Stimulated activated CD4-positive, alpha-beta T cell treated with anti-CD3 and anti-CD28 coated beads, Interleukin-12 subunit alpha, Interleukin-12 subunit beta, amount 100 ng/mL, for 48 hours (primary cell): ENCODE measurements around the gene UNC119B.
"Not testable (repeated sequence)": the region's sequence is repeated elsewhere in the genome, so short reads cannot be mapped to it uniquely, and the experiment has no call there.

Experiments used
- DNase-seq, 3 donors: peaks; one replicate each; pipeline ENCODE4 v3.0.0-alpha.2; 2020; ENCODE audit warnings: low read depth in 2 of 3, low spot score in 1 of 3

Gene UNC119B

GRCh38 chr12:120710031-120710804, at the start of gene UNC119B:
UNC119B (plus strand) TSS chr12:120710458; CDS start chr12:120710475, 17 bp downstream.
- peak; percentile 37 to 62 (median 52) for DNase-seq

GRCh38 chr12:120661432-120661831, 48.8 kb upstream of the UNC119B start:
- no peak for DNase-seq

GRCh38 chr12:120662879-120663278, 47.4 kb upstream of the UNC119B start:
- no peak for DNase-seq

GRCh38 chr12:120663741-120664140, 46.5 kb upstream of the UNC119B start:
- DNase-seq = no peak

- no peak for DNase-seq
These were observed 43.5 kb upstream of the UNC119B start for GRCh38 chr12:120666571-120667390.

GRCh38 chr12:120668091-120668867, 42.0 kb upstream of the UNC119B start:
- no peak for DNase-seq

DNA sequence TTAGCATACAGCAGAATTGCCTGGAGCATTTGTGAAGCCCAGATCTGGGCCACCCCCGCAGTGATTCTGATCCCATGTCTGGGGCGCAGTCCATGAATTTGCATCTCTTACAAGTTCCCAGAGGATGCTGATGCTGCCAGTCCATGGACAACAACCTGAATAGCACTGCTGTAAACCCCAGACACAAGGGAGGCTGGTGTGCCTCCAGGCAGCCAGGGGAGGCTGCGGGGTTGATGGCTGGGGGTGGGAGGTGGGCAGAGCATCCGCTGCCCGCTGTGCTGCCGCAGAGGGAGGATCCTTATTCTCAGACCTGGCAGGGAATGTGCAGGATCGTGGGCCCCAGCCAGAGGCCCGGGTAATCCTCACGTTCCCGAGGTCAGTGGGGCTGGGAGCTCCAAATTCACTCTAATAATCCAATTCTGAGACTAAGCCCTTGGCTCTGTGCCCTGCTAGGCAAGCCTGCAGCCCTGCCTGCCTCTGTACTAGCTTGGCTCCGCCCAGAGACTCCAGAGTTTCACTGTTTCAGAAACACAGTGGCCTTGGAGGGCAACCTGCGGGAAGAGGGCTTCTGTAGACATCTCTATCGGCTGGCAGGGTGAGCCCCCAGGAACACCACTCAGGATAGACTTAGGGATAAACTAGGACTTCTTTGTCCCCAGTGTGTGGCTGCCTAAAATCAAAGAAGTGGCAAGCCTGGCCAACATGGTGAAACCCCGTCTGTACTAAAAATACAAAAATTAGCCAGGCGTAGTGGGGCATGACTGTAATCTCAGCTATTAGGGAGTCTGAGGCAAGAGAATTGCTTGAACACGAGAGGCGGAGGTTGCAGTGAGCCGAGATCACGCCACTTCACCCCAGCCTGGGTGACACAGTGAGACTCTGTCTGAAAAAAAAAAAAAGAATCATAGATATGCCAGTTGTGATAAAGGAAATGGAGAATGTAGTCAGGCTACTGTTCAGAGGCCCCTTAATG, 41.1 kb upstream of the UNC119B start:
- DNase-seq = no peak

- not testable (repeated sequence) for DNase-seq
These were observed 40.0 kb upstream of the UNC119B start for GRCh38 chr12:120670237-120670636.

DNA sequence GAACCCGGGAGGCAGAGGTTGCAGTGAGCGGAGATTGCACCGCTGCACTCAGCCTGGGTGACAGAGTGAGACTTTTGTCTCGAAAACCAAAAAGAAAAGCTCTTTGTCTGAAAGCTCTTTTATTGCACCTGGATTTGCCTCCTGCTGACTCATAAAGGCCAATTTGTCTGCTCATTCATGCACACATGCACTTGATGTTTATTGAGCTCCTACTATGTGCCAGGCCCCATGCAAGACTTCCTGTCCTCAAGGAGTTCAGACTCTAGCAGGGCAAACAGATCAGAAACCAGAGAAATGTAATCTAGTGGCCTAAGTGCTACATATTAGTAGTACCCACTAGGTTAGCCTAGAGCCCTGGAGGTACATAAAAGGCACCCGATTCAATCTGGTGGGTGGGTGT, 39.6 kb upstream of the UNC119B start:
- DNase-seq = no peak

GRCh38 chr12:120674097-120674636, 36.1 kb upstream of the UNC119B start:
- DNase-seq = no peak

GRCh38 chr12:120677765-120678473, 32.3 kb upstream of the UNC119B start:
- DNase-seq = no peak

GRCh38 chr12:120678572-120678971, 31.7 kb upstream of the UNC119B start:
- DNase-seq = no peak

DNA sequence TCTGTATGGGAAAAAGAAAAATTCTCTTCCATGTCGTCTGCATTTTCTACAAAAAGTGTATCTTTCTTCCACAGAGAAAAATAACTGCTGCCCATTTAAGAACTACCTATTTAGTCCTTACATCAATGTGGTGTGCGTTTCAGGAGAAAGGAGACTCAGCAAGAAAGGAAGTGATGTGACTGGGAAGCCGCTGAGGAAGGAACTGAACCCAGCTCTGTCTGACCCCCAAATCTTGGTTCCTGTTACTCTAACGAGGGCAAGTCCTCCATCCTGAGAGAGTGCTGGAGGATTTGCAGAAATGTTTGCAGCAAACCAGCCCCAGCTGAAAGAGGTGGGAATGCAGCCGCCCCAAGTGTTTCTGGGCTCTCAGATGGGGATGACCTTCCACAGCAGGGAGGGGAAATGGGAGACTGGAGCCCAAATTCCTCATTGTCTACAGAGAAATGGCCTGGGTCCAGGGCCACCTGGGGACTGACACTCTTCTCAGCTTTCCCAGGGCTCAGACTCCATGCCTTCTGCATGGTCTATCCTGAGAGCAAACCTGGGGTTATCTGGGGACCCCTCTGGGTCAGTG, 30.0 kb upstream of the UNC119B start:
- DNase-seq = no peak

- no peak for DNase-seq
These were observed 25.7 kb upstream of the UNC119B start for GRCh38 chr12:120684523-120684932.

GRCh38 chr12:120685522-120685921, 24.7 kb upstream of the UNC119B start:
- DNase-seq = no peak

DNA sequence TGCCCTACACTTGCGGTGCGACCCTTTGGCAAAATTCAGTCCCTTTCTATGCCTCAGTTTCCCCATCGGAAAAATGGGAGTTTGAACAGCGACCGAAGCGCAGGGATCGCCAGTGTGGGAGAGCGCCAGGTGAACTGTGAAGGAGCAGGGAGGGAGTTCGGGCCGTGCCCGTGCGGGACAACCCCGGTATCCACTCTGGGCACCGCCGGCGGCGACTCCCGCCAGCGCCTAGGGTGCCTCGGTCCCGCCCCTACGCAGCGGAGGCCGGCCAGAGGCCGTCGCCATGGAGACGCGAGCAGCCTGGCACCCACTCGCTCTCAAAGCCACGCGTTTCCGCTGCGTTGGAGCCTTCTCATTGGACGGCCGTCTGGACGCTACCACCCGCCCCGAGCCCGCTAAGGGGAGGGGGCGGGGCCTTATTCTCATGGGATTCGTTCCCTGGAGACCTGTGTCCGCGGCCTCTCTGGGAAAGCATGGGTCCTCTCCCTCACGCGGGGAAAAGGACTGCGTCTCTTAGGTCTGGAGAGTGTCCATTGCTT, 24.0 kb upstream of the UNC119B start:
- DNase-seq = peak; percentile 89 to 96 (median 96)

DNA sequence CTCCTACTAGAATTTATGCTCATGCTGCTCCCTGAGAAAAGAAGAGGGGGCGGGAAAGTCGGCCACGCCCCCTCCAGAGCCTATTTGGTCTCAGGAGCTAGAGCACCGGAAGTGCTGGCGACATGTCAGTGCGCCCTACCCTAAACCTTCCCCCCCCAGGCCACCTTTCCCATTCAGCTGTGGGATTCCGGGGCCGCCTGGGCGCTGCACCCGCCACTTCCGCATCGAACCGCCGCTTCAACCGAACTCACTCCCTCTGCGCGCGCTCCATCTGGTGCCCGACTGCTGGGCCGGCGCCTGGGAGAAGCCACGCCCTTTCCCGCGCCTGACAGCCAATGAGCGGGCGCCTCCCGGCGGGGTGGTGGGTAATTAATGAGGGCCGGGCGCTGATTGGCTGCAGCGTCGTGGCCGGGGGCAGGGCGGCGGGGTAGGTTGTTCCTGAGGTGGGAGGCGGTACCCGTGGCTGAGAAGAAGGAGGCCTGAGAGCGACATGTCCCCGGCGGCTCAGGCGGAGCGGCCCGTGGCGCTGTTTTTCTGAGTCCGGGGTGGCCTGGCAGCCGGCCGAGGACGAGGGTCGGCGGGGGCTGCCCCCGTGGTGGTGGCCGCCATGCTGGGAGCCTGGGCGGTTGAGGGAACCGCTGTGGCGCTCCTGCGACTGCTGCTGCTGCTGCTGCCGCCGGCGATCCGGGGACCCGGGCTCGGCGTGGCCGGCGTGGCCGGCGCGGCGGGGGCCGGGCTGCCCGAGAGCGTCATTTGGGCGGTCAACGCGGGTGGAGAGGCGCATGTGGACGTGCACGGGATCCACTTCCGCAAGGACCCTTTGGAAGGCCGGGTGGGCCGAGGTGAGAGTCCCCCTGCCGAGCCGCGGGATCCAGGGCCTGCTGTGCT, 23.3 kb upstream of the UNC119B start, which contains the start of gene MLEC:
Gene MLEC (plus strand): TSS at position 460 of the 888 bp plus-strand sequence. CDS start 148 bp downstream, at position 608.
- DNase-seq = peak; percentile 98 to 99 (median 99)
